KMS-11 (cell line): ENCODE measurements around the gene GNS.

Experiments used
- H2AFZ ChIP-seq: fragments of 200-600 bp; sonication (generic); 2 replicates; pipeline ENCODE4 v1.6.1; 2016; ENCODE audit warnings: antibody characterized with exemption, mixed run types, low read depth
- H3K27ac ChIP-seq: fragments of 200-600 bp; sonication (generic); 2 replicates; pipeline ENCODE4 v1.6.1; 2016; ENCODE audit warnings: mild to moderate bottlenecking, mixed run types
- H3K27me3 ChIP-seq: fragments of 200-600 bp; sonication (generic); 2 replicates; pipeline ENCODE4 v1.6.1; 2017; ENCODE audit warnings: mild to moderate bottlenecking, low read depth, mixed run types, moderate library complexity; ENCODE audit not compliant: insufficient read depth
- H3K36me3 ChIP-seq: fragments of 200-600 bp; sonication (generic); 2 replicates; pipeline ENCODE4 v1.6.1; 2017; ENCODE audit warnings: mild to moderate bottlenecking, mixed run types; ENCODE audit not compliant: insufficient read depth
- H3K4me1 ChIP-seq: fragments of 200-600 bp; sonication (generic); 2 replicates; pipeline ENCODE4 v1.6.1; 2016; ENCODE audit warnings: mild to moderate bottlenecking, low read depth, mixed run types; ENCODE audit not compliant: poor library complexity, severe bottlenecking
- H3K4me2 ChIP-seq: fragments of 200-600 bp; sonication (generic); 2 replicates; pipeline ENCODE4 v1.7.0; 2016; ENCODE audit warnings: mild to moderate bottlenecking, mixed run types
- H3K4me3 ChIP-seq: fragments of 200-600 bp; sonication (generic); IDR thresholded peaks from 2 replicates; pipeline ENCODE4 v1.6.1; 2017; ENCODE audit warnings: low read depth, low read length, mixed read lengths; ENCODE audit not compliant: insufficient read depth
- H3K79me2 ChIP-seq: fragments of 200-600 bp; sonication (generic); 2 replicates; pipeline ENCODE4 v1.6.1; 2016; ENCODE audit warnings: low read depth, mixed run types; ENCODE audit not compliant: insufficient read depth
- H3K9ac ChIP-seq: fragments of 200-600 bp; sonication (generic); 2 replicates; pipeline ENCODE4 v1.6.1; 2016; ENCODE audit warnings: mild to moderate bottlenecking, mixed run types
- H4K20me1 ChIP-seq: fragments of 200-600 bp; sonication (generic); 2 replicates; pipeline ENCODE4 v1.6.1; 2016; ENCODE audit warnings: mild to moderate bottlenecking, mixed run types; ENCODE audit not compliant: insufficient read depth
- CTCF ChIP-seq: fragments of 200-600 bp; sonication (generic); conservative IDR thresholded peaks from 2 replicates; pipeline ENCODE4 v1.6.1; 2017; ENCODE audit warnings: low read depth, mild to moderate bottlenecking, antibody characterized with exemption, low read length, moderate library complexity, mixed read lengths

GNS gene

GRCh38 chr12:64716371-64716770, 42.8 kb downstream of the GNS start:
- Histone ChIP-seq H3K9ac (no peak overlapping the region), H2AFZ (no peak overlapping the region), H3K79me2 (no peaks in the 10 kb centered on the region), H3K36me3 (no peaks in the 10 kb centered on the region), H3K27me3 (no peaks in the 10 kb centered on the region), H3K4me3 (no peak overlapping the region), H3K27ac (no peak overlapping the region), H3K4me2 (no peak overlapping the region), H4K20me1 (no peaks in the 10 kb centered on the region), H3K4me1 (no peaks in the 10 kb centered on the region)
- no peak for TF ChIP-seq CTCF

- Histone ChIP-seq H3K36me3 (no peaks in the 10 kb centered on the region), H3K79me2 (no peaks in the 10 kb centered on the region), H4K20me1 (no peaks in the 10 kb centered on the region), H3K27me3 (no peaks in the 10 kb centered on the region), H3K4me3 (no peak overlapping the region), H3K4me2 (no peak overlapping the region), H3K4me1 (no peaks in the 10 kb centered on the region), H2AFZ (no peak overlapping the region), H3K27ac (no peak overlapping the region), H3K9ac (no peak overlapping the region)
- no peak for TF ChIP-seq CTCF
These were observed 44.6 kb downstream of the GNS start for GRCh38 chr12:64714551-64714968.

GRCh38 chr12:64713376-64713775, 45.8 kb downstream of the GNS start:
- Histone ChIP-seq H2AFZ (no peak overlapping the region), H3K9ac (no peak overlapping the region), H3K4me2 (no peak overlapping the region), H3K4me1 (no peaks in the 10 kb centered on the region), H4K20me1 (no peaks in the 10 kb centered on the region), H3K27ac (no peak overlapping the region), H3K27me3 (no peaks in the 10 kb centered on the region), H3K36me3 (no peaks in the 10 kb centered on the region), H3K79me2 (no peaks in the 10 kb centered on the region), H3K4me3 (no peak overlapping the region)
- TF ChIP-seq CTCF, result no peak

GRCh38 chr12:64709429-64709828, 49.8 kb downstream of the GNS start:
- Histone ChIP-seq H3K79me2 (no peaks in the 10 kb centered on the region), H4K20me1 (no peaks in the 10 kb centered on the region), H3K4me2 (no peak overlapping the region), H3K27me3 (no peaks in the 10 kb centered on the region), H3K36me3 (no peaks in the 10 kb centered on the region), H3K4me1 (no peaks in the 10 kb centered on the region), H3K9ac (no peak overlapping the region), H3K27ac (no peak overlapping the region), H2AFZ (no peak overlapping the region), H3K4me3 (no peak overlapping the region)
- TF ChIP-seq CTCF, result no peak
